RWPE2 (cell line): ENCODE measurements around the gene DNAH7.

ENCODE experiments used
- ATAC-seq: fragments of 200-7000 bp; cut with Tn5 transposase; 3 replicates; pipeline ENCODE4 v1.9.1; 2021; ENCODE audit warnings: low read depth
- DNase-seq: peaks from one replicate; pipeline ENCODE4 v3.0.0-alpha.2; 2020; ENCODE audit warnings: low spot score
- H3K27ac ChIP-seq: fragments of 450-650 bp; 2 replicates; pipeline ENCODE4 v1.5.1; 2017; ENCODE audit warnings: mild to moderate bottlenecking; ENCODE audit not compliant: poor library complexity, severe bottlenecking
- H3K27me3 ChIP-seq: fragments of 250-450 bp; sonication (Bioruptor Pico); 2 replicates; pipeline ENCODE4 v1.5.1; 2021; ENCODE audit warnings: mild to moderate bottlenecking, moderate library complexity; ENCODE audit not compliant: insufficient read depth, poor library complexity, severe bottlenecking
- H3K36me3 ChIP-seq: fragments of 250-450 bp; sonication (Bioruptor Pico); 2 replicates; pipeline ENCODE4 v1.5.1; 2020; ENCODE audit warnings: low read depth, mild to moderate bottlenecking, moderate library complexity
- H3K4me1 ChIP-seq: fragments of 250-450 bp; sonication (Bioruptor Pico); 2 replicates; pipeline ENCODE4 v1.5.1; 2021; ENCODE audit warnings: mild to moderate bottlenecking, moderate library complexity; ENCODE audit not compliant: insufficient read depth, poor library complexity, severe bottlenecking
- H3K4me3 ChIP-seq: fragments of 250-450 bp; sonication (Bioruptor Pico); 2 replicates; pipeline ENCODE4 v1.5.1; 2021; ENCODE audit warnings: mild to moderate bottlenecking, moderate library complexity; ENCODE audit not compliant: severe bottlenecking
- H3K9me3 ChIP-seq: fragments of 250-450 bp; sonication (Bioruptor Pico); 2 replicates; pipeline ENCODE4 v1.5.1; 2021; ENCODE audit warnings: mild to moderate bottlenecking, moderate library complexity; ENCODE audit not compliant: severe bottlenecking
- TF ChIP-seq, protein P1 (sequence below): fragments of 450-650 bp; IDR thresholded peaks from one replicate; pipeline ENCODE4 v1.5.1; 2017; ENCODE audit warnings: mild to moderate bottlenecking, moderate library complexity; ENCODE audit not compliant: poor library complexity, severe bottlenecking

The DNAH7 gene

DNA sequence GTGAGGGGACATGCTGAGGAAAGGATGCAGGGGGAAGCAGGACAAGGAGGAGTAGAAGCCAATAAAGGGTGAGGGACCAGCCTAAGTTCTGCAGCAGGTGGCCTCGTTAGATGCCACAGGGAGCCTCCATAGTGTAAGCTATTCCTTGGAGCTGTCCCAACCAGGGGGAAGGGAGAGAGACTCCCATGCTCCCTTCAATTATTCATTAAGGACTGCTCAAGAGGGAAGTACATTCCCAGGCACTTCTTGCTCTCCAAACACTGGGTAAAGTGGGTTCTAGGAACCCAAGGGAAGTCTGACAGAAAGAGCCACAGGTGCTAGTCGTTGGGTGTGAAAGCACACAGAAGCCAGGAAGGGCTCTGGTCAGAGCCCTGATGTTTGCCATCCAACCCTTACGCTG lies 217.9 kb downstream of the DNAH7 start:
- no peaks in the 10 kb centered on the region for H3K4me1 ChIP-seq
- DNase-seq: no peak
- TF ChIP-seq, protein P1, sequence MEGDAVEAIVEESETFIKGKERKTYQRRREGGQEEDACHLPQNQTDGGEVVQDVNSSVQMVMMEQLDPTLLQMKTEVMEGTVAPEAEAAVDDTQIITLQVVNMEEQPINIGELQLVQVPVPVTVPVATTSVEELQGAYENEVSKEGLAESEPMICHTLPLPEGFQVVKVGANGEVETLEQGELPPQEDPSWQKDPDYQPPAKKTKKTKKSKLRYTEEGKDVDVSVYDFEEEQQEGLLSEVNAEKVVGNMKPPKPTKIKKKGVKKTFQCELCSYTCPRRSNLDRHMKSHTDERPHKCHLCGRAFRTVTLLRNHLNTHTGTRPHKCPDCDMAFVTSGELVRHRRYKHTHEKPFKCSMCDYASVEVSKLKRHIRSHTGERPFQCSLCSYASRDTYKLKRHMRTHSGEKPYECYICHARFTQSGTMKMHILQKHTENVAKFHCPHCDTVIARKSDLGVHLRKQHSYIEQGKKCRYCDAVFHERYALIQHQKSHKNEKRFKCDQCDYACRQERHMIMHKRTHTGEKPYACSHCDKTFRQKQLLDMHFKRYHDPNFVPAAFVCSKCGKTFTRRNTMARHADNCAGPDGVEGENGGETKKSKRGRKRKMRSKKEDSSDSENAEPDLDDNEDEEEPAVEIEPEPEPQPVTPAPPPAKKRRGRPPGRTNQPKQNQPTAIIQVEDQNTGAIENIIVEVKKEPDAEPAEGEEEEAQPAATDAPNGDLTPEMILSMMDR: no peak
- no peaks in the 10 kb centered on the region for H3K27me3 ChIP-seq
- H3K36me3 ChIP-seq: no peaks in the 10 kb centered on the region
- no peak for ATAC-seq
- no peak overlapping the region for H3K27ac ChIP-seq
- H3K4me3 ChIP-seq: no peak overlapping the region
- H3K9me3 ChIP-seq: no peaks in the 10 kb centered on the region

DNA sequence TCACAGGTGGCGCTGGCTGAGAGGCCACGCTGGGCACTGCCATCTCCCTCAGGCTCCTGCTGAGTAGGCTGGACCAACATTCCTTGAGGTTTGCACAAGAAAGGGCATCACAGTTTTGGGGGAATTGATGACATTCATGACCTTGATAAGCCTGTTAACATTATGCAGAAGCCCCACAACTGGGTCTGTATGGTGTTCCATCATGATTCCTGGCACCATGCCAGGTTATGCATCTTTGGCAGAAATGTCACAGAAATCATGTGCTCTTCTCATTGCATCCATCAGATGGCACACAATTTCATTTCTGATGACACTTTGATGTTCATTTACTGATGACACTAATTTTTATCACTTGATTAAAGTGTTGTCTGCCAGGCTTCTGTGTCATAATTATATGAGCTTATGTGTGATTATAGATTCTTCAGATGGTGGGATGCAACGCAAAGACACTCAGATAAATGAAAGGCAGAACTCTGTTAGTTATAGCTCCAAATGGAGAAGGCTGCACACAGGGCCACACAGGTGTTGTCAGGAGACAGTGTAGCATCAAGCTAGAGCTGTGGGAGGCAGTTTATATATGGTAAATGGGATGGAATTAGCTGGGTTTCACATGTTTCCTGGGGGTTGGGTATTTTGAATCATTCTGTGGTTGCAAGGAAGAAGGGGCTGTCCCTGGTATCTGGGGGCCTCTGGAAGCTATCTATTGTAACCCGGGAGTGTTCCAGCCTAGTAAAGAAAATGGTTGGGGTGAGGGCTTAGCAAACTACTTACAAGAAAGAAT lies 220.3 kb downstream of the DNAH7 start:
- H3K4me1 ChIP-seq: no peaks in the 10 kb centered on the region
- ATAC-seq: no peak
- no peak overlapping the region for H3K27ac ChIP-seq
- no peaks in the 10 kb centered on the region for H3K36me3 ChIP-seq
- no peaks in the 10 kb centered on the region for H3K27me3 ChIP-seq
- no peaks in the 10 kb centered on the region for H3K9me3 ChIP-seq
- no peak overlapping the region for H3K4me3 ChIP-seq
- DNase-seq: no peak
- TF ChIP-seq, protein P1: no peak

DNA sequence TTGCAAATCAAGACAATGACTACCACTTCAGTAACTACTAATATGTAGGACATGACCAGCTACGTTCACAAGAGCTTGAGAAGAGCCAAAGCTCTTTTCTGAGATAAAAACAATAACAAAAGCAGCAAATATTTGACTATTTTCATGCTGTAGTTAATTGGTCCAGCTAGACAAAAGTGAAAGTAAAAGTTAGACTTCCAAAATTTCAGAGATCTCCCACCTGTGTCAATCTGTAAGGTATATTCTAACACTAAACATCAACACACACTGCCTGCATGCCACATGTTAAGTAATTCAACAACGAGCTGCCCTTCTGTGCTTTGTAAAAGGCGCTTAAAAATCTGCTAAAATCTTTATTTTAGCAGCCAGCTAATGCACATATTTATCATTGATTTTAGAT lies 225.7 kb downstream of the DNAH7 start:
- no peak overlapping the region for H3K4me3 ChIP-seq
- TF ChIP-seq, protein P1: no peak
- H3K4me1 ChIP-seq: no peaks in the 10 kb centered on the region
- ATAC-seq (no peak), DNase-seq (no peak)
- no peaks in the 10 kb centered on the region for H3K27me3 ChIP-seq
- no peak overlapping the region for H3K27ac ChIP-seq
- H3K36me3 ChIP-seq: no peaks in the 10 kb centered on the region
- no peaks in the 10 kb centered on the region for H3K9me3 ChIP-seq

DNA sequence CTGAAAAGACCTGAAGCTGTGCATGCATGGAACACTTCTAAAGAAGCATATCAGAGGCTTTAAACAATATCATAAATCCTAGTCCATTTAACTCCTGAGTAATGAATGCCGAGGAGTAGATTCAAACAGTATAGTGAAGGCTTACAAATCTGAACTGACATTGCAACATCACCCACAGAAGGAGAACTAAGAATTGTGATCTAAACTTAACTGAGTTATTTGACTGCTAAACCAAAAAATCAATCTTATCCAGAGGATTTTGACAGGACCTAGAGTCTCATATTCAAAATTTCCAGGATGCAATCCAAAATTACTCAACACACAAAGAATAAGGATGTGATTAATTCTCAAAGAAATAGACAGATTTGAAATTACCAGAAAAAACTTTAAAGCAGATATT lies 230.6 kb downstream of the DNAH7 start:
- DNase-seq (no peak), ATAC-seq (no peak)
- Histone ChIP-seq H3K27me3 (no peaks in the 10 kb centered on the region), H3K36me3 (no peaks in the 10 kb centered on the region), H3K9me3 (no peaks in the 10 kb centered on the region), H3K4me3 (no peak overlapping the region), H3K4me1 (no peaks in the 10 kb centered on the region), H3K27ac (no peak overlapping the region)
- TF ChIP-seq, protein P1: no peak

DNA sequence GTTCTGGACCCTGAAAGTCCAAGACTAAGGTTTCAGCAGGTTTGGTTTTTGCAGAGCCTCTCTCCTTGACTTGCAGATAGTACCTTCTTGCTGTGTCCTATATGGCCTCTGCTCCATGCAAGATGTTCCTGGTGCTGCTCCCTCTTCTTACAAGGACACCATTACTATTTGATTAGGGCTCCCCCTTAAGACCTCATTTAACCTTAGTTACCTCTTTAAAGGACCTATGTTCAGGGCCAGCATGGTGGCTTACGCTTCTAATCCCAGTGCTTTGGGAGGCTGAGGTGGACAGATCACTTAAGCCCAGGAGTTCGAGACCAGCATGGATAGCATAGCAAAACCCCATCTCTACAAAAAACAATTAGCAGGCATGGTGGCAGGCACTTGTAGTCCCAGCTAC lies 232.6 kb downstream of the DNAH7 start:
- Histone ChIP-seq H3K27me3 (no peaks in the 10 kb centered on the region), H3K27ac (no peak overlapping the region), H3K36me3 (no peaks in the 10 kb centered on the region), H3K4me3 (no peak overlapping the region), H3K9me3 (no peaks in the 10 kb centered on the region), H3K4me1 (no peaks in the 10 kb centered on the region)
- TF ChIP-seq, protein P1: no peak
- DNase-seq (no peak), ATAC-seq (no peak)
